Stimulated activated CD8-positive, alpha-beta memory T cell treated with anti-CD3 and anti-CD28 coated beads, Interleukin-7, amount 100 ng/mL, for 1 hour (primary cell): ENCODE results near the gene FKBP1A.

Experiments used
- DNase-seq, 2 donors: peaks; one replicate each; pipeline ENCODE4 v3.0.0-alpha.2; 2020; ENCODE audit warnings: low read depth in 2 of 2

Gene FKBP1A

GRCh38 chr20:1392693-1393506 lies at the start of gene FKBP1A:
Gene FKBP1A (minus strand): TSS chr20:1393054. CDS start chr20:1392998, 56 bp downstream.
- DNase-seq = peak; percentile 80 to 86

DNA sequence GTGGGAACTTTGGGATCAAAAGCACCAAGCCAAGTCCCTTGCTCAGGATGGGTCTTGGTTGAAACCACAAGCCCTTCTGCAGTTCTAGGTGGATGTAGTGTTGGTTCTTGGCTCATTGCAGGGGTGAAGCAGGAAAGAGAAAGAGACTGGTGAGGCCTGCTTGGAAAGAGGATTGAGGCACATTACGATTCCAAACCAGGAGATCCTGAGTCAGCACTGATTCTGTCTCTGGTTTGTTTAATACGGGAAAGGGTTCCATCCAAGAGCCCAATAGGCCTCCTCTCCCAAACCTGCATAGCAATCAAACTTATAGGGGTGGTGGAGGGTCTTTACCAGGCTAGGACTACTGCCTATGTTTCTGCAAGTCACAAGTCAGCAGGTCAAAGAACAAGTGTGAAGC lies 49.5 kb upstream of the FKBP1A start:
- DNase-seq = no peak

GRCh38 chr20:1441133-1441532 lies 48.3 kb upstream of the FKBP1A start:
- DNase-seq = no peak

GRCh38 chr20:1440024-1440423 lies 47.2 kb upstream of the FKBP1A start:
- DNase-seq = no peak

- no peak for DNase-seq
These were observed 45.5 kb upstream of the FKBP1A start for GRCh38 chr20:1438361-1438760.

DNA sequence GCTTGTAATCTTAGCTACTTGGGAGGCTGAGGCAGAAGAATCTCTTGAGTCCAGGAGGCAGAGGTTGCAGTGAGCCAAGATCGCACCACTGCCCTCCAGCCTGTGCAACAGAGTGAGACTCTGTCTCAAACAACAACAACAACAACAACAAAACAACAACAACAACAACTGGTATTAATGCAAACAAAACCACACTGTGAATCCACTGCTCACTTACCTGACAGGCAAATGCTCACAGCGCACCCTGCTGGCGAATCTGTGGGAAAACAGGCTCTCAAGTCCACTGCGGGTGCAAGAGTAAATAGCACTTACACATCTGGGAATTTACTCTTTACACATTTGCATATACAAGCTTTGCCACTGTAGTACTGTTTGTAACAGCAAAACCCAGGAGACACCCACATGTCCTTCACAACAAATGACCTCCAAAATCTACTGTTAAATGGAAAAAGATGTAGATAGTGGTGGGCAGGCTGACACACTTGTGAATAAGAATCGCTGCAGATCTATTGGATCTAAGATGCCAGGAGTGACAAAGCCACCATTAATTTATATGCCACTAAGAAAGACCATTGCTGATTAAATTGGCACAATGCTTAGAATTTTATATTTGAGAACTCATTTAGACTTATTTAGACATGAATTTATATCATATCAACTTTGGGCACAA lies 44.5 kb upstream of the FKBP1A start:
- DNase-seq = peak; percentile 65 to 67

- DNase-seq = no peak
These were observed 43.4 kb upstream of the FKBP1A start for GRCh38 chr20:1436263-1436662.

GRCh38 chr20:1435337-1435699 lies 42.5 kb upstream of the FKBP1A start:
- no peak for DNase-seq

DNA sequence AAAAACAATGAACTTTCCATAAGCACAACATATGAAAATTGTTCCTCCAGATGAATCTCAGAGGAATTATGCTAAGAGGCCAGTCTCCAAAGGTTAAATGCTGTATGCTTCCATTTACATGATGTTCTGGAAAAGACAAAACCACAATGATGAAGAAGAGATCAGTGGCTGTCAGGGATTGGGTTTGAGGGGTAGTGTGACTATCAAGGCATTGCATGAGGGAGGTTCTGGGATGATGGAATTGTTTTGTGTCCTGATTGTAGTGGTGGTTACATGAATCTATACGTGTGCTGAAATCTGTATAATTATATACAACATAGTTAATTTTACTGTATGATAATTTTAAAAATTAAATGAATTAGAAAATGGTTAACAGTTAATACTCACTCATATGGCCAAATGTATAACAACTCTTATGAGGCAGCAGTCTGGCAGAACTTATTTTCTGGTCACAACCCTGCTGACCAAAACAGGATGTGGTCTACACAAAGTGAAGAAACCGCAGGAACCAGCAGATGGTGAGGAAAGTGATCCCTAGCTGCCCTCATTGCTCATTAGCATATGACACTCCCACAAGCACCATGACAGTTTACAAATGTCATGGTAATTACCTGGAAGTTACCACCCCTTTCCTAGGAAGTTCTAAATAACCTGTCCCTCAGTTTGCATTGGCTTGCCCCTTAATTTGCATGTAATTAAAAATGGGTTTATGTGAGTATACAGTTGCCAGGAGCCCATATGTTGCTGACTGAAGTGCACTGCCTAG lies 41.9 kb upstream of the FKBP1A start:
- peak; percentile 22 to 25 for DNase-seq

- no peak for DNase-seq
These were observed 38.3 kb upstream of the FKBP1A start for GRCh38 chr20:1431158-1431557.

DNA sequence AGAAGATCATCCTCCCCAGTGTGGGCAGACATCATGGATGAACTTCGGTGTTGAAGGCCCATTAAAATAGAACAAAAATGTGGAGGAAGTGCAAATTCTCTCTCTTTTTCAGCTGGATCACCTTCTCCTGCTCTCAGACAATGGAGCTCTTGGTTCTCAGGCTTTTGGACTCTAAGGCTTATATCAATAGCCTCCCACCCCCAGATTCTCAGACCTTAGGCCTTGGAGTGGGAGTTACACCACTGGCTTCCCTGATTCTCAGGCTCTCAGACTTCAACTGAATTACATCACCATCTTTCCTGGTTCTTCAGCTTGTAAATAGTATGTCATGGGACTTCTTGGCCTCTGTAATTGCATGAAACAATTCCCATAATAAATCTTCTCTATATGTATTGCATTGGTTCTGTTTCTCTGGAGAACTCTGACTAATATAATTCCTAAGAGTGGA lies 37.2 kb upstream of the FKBP1A start:
- no peak for DNase-seq

DNA sequence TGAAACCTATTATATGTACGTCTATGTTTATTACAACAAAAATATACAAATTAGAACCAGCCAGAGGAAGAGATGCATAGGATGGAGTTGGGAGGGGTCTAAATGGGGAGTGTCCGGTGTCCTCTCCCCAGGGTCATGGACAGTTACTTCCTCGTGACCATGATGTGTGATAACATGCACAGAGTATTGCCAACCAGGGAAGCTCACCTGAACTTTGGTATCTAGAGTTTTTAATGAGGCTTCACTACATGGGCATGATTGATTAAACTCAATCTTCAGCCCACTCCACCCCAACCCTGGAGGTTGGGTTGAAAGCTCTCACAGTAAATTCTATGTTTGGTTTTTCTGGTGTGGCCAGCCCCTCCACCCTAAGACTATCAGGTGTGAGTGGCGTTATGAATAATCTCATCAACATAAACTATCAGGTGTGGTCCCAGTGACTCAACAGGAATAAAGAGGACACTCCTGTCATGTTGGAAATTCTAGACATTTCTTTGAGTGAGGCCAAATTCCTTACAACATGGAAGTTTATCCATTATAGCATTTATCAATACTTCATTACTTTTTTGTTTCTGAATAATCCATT lies 36.4 kb upstream of the FKBP1A start:
- no peak for DNase-seq

DNA sequence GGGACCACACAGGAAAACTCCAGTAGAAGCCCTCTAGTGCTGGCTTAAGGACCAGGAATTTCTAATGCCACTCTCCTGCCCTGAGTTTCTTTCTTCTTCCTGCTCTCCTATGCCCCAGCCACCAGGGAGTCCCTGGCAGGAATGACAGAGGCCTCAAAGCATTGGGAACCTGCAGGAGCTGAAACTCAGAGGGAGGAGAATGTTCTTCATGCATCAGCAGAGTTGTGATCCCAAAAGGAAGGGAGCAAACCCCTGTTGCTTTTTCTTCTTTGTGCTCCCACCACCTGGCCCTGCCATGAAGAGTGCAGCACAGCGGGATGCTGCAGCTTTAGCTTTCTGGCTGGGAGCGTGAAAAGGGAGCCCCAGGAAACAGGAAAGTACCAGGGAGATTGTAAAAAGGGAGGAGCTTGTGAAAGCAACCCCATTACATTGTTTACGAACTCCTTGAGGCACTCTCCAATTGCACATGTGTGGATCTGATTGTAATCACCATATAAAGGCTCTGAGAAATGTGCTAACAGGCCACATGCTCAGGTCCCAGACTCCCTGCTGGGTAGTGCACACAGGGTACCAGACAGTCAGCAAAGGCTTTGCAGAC lies 34.7 kb upstream of the FKBP1A start:
- no peak for DNase-seq

GRCh38 chr20:1426231-1426849 lies 33.5 kb upstream of the FKBP1A start:
- DNase-seq = no peak

DNA sequence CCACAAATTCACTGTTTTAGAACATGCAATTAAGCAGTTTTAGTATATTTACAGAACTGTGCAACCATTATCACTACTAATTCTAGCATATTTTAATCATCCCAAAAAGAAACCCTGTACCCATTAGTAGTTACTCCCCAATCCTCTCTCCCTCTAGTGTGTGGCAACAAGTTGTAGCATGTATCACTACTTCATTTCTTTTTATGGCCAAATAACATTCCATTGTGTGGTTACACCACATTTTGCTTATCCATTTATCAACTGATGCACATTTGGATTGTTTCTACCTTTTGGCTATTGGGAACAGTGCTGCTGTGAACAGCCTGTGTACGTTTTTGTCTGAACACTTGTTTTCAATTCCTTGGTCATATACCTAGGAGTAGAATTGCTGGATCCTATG lies 31.5 kb upstream of the FKBP1A start:
- DNase-seq = no peak

GRCh38 chr20:1423625-1424106 lies 30.8 kb upstream of the FKBP1A start:
- no peak for DNase-seq

DNA sequence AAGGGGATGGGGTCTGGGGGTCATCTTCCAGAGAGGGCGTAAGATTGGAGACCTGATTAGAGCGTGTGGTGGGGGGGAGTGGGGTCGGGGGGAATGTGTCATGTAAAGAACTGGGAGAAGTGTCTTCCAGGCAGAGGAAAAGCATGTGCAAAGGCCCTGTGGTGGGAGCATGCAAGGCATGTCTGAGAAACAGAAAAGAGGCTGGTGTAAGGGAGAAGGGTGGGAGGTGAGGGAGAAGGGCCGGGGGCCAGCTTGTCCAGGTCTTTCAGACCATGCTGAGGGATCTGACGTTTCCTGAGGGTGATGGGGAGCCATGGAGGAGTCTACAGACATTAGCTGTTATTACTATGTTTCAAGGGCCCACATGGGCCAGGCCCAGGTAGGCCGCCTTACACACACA lies 30.4 kb upstream of the FKBP1A start:
- DNase-seq = no peak

- no peak for DNase-seq
These were observed 29.9 kb upstream of the FKBP1A start for GRCh38 chr20:1422753-1423152.

- no peak for DNase-seq
These were observed 27.2 kb upstream of the FKBP1A start for GRCh38 chr20:1420066-1420465.

GRCh38 chr20:1418350-1418749 lies 25.5 kb upstream of the FKBP1A start:
- no peak for DNase-seq

DNA sequence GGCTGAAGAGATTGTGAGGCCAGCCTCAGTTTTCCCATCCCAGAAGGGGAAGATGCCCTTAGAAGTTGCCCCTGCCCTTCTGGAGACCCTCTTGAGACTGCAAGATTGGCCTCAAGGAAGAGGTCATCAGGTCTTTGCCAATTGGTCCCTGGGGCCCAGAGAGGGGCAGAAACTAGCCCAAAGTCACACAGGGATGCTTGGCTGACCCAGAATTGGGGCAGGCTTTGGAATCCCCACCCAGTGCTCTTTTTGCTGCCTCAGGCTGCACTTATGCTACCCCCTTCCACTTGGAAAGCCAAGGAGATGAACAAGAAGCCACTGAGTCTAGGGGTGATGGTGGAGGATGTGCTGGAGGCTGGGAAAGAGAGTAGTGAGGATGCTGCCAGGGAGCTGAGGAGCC lies 24.9 kb upstream of the FKBP1A start:
- no peak for DNase-seq
